HG03045 (cell line): ENCODE data around the gene AMZ1.
A peak's percentile ranks its signal among the peaks of the same experiment; 100 is the strongest.
"Not testable (repeated sequence)": the region's sequence is repeated elsewhere in the genome, so short reads cannot be mapped to it uniquely, and the experiment has no call there.

Source experiments
- ATAC-seq: cut with Tn5 transposase; IDR thresholded peaks from one replicate; pipeline ENCODE4 v1.9.1; 2021; ENCODE audit warnings: mild to moderate bottlenecking, moderate library complexity; ENCODE audit not compliant: unreplicated experiment

AMZ1 gene

GRCh38 chr7:2689343-2689847, 1.4 kb downstream of the AMZ1 start:
- ATAC-seq, result no peak

- ATAC-seq, result no peak
These were observed 2.1 kb downstream of the AMZ1 start for GRCh38 chr7:2689951-2690705.

GRCh38 chr7:2691011-2691707, 3.2 kb downstream of the AMZ1 start:
- no peak for ATAC-seq

GRCh38 chr7:2691932-2692439, 4.0 kb downstream of the AMZ1 start:
- not testable (repeated sequence) for ATAC-seq

- no peak for ATAC-seq
These were observed 4.5 kb downstream of the AMZ1 start for GRCh38 chr7:2692543-2692942.

- ATAC-seq, result not testable (repeated sequence)
These were observed 5.6 kb downstream of the AMZ1 start for GRCh38 chr7:2693420-2694121.

- not testable (repeated sequence) for ATAC-seq
These were observed 6.1 kb downstream of the AMZ1 start for GRCh38 chr7:2694122-2694436.

- peak; percentile 89 for ATAC-seq
These were observed 10.7 kb downstream of the AMZ1 start for GRCh38 chr7:2698581-2699288.

GRCh38 chr7:2699289-2699620, 11.3 kb downstream of the AMZ1 start:
- ATAC-seq, result no peak

- no peak for ATAC-seq
These were observed 12.3 kb downstream of the AMZ1 start for GRCh38 chr7:2700141-2700850.

GRCh38 chr7:2701424-2701823, 13.4 kb downstream of the AMZ1 start:
- ATAC-seq, result no peak

- no peak for ATAC-seq
These were observed 14.0 kb downstream of the AMZ1 start for GRCh38 chr7:2701832-2702593.

GRCh38 chr7:2702594-2702957, 14.6 kb downstream of the AMZ1 start:
- no peak for ATAC-seq

- no peak for ATAC-seq
These were observed 17.5 kb downstream of the AMZ1 start for GRCh38 chr7:2705371-2706096.

GRCh38 chr7:2706685-2707126, 18.7 kb downstream of the AMZ1 start:
- no peak for ATAC-seq

- ATAC-seq, result no peak
These were observed 19.5 kb downstream of the AMZ1 start for GRCh38 chr7:2707481-2707880.

GRCh38 chr7:2708041-2708440, 20.0 kb downstream of the AMZ1 start:
- ATAC-seq, result no peak

- ATAC-seq, result no peak
These were observed 20.7 kb downstream of the AMZ1 start for GRCh38 chr7:2708547-2709310.
